Cortex of kidney (tissue), 1 donor: ENCODE data around the gene KYNU.
"Not testable (repeated sequence)": the region's sequence is repeated elsewhere in the genome, so short reads cannot be mapped to it uniquely, and the experiment has no call there.

Experiments
- DNase-seq: peaks from one replicate; lab custom pipeline; 2025; lab: John Stamatoyannopoulos, UW

KYNU gene

GRCh38 chr2:142877216-142877838, at the start of gene KYNU:
Gene KYNU (plus strand): TSS chr2:142877664. CDS start chr2:142885368, 7,704 bp downstream.
- no peak for DNase-seq

GRCh38 chr2:142834021-142834420, 43.4 kb upstream of the KYNU start:
- no peak for DNase-seq

GRCh38 chr2:142840436-142840835, 37.0 kb upstream of the KYNU start:
- DNase-seq: no peak

- DNase-seq: no peak
Measured at GRCh38 chr2:142841788-142842187, 35.7 kb upstream of the KYNU start.

GRCh38 chr2:142842369-142842768, 35.1 kb upstream of the KYNU start:
- DNase-seq: no peak

- DNase-seq: no peak
Measured at GRCh38 chr2:142843731-142844130, 33.7 kb upstream of the KYNU start.

GRCh38 chr2:142848023-142848606, 29.3 kb upstream of the KYNU start:
- no peak for DNase-seq

GRCh38 chr2:142849820-142850219, 27.6 kb upstream of the KYNU start:
- no peak for DNase-seq

- DNase-seq: no peak
Measured at GRCh38 chr2:142853912-142854311, 23.6 kb upstream of the KYNU start.

GRCh38 chr2:142857256-142858164, 20.0 kb upstream of the KYNU start:
- no peak for DNase-seq

DNA sequence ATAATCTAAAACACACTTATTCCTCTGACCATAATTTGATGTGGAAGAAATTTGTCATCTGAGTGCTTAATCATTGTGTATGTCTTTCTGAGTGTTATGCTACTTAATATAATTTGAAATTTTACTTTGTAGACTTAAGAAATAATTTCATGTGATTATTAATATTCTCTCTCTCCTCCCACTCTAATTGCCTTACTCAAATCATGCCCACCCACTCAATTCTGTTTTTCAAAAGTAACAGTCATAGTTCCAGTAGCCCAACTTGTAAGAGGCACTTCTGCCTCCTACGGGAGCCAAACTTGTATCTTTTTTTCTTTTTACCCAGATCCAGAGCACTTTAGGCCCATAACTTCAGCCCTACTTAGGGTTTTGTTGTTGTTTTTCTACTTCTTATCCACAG, 18.5 kb upstream of the KYNU start:
- DNase-seq: no peak

DNA sequence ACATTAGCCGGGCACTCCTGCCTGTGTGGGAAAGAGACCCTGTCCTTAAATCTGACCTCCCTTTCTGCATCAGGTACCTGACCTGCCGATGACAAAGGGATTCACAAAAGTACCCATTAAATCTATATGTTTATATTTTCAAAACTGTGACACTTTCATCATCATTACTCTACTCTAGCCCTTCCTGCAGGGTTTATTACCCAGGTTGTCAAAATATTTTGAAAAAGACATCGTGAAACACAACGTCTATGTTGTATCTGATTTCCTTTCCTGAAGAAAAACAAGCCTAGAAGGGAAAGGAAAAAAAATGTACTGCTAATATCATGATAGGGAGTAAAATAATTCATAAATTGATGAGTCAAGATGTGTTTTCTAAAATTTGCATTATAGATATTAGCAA, 15.2 kb upstream of the KYNU start:
- DNase-seq: no peak

DNA sequence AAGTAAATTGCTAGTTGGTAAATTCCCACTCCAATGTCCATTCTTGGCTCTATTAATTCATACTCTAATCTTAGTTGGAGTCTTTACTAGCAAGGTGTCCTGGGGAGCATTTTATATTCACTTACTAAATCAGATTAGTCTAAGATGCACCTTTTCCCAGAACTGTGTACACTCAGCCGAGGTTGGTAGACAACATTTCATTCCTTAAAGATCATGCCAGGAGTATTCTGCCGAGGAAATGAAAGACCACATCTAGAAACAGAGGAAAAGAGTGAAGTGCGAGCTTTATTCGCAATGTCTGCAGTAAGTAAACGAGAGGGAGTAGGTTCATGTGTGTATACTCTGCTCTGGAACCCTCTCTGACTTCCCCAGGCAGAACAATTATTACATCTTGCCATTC, 14.6 kb upstream of the KYNU start:
- no peak for DNase-seq

- DNase-seq: no peak
Measured at GRCh38 chr2:142863485-142863961, 13.9 kb upstream of the KYNU start.

GRCh38 chr2:142864605-142865004, 12.9 kb upstream of the KYNU start:
- not testable (repeated sequence) for DNase-seq

DNA sequence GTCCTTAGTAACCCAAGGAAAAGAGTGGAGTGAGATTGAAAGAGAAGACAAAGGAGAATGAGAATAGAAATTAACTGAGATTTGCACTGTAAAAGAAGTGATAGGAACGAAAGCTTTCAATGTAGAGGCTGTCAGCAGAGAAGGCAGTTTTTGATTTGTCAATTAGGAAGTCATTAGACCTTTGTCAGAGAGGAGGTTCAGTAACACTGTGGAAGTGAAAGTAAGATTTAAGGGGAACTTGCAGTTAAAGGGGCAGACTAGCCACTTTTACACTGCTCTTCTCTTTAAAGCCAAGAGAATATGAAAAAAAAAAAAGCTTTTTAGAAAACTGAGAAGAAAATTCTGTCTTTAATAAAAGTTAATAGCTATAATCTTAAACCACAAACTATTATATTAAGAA, 11.5 kb upstream of the KYNU start:
- DNase-seq: no peak

GRCh38 chr2:142866426-142866825, 11.0 kb upstream of the KYNU start:
- DNase-seq: no peak

- DNase-seq: no peak
Measured at GRCh38 chr2:142867136-142867535, 10.3 kb upstream of the KYNU start.

DNA sequence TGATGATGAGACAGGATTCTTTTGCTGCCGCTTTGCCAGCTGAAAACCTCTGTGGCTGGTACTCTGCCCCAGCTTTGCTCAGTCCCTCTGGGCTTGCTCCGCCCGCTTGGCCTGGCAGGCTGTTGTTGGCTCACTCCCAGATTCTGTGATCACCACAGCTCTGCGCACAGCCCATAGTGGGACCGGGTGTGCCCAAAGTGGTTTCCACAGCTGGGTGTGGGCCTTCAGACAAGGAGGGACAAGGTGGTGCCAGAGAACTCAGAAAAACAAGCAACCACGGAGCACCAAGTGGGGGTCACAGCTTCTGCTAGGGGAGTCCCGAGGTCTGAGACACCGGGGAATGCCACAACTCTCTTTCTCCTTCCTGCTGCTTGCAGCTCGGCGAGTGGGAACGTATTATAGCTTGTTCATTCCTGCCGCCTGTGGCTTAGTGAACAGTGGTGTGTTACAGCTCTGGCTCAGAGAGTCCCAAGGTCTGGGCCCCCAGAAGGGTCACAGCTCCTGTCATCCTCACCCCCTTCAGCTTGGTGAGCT, 9.2 kb upstream of the KYNU start:
- no peak for DNase-seq

GRCh38 chr2:142869065-142869460, 8.4 kb upstream of the KYNU start:
- DNase-seq: not testable (repeated sequence)

DNA sequence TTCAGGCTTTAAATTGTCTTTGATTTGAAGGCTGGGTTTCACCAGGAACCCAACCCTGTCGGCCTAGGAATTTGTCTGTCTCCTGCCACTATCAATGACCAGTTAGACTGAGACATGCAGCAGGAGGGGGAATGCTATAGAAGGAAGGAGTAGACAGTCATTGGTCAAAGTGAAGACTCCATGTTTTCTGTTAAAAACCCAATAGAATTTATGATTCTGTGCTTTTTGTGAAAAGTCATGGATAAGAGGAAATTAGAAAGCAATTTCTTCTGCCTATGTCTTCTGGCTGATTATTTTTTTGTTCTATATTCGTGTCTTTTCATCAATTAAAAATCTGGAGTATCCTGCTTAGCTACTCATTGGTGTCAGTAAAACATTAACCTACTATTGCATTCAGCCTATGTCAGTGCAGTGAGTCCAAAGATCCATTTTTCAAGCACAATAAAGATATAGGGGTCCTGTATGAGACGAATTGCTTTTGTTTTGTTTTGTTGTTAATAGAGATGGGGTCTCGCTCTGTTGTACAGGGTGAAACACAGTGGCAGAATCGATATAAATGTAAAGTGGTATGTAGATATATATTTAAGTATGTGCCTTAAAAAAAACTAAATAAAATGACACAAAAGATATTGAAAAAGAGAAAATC, 7.9 kb upstream of the KYNU start:
- no peak for DNase-seq

DNA sequence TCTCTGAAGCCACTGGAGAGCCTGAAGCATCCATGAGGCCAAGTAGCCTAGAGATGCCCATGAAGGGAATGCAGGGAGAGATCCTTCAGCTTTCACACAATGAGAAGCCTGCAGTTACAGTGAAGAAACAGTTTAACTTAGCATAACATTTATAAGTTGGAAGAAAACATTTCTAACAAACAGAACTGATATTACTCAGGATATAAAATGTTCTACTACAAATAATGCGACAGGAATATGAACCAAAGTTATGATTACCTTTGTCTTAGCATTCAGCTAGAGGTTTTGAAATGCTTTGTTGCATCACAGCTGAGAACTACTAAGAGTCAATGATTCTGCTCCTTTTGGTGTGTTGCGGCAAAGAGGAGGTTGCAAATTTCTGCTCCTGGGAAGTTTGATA, 6.9 kb upstream of the KYNU start:
- DNase-seq: no peak
